ENCODE results near the gene SHMT2.

- no peak for TF ChIP-seq CTCF (IDR thresholded peaks at IDR 0.05; ENCODE audit: insufficient read depth, low read depth, low read length)
- TF ChIP-seq EZH2 (IDR thresholded peaks at IDR 0.05; ENCODE audit: insufficient read depth, low read length), result no peak
Measured at GRCh38 chr12:57190821-57191220, 38.7 kb upstream of the SHMT2 start.
